Neural crest cell (in vitro differentiated cells): Measurements from ENCODE around the gene EXOC4. TPM values are rescaled to one million over a fixed set of nuclear protein-coding genes. Genes with fewer than 3 reads are reported as not detected.
"Not testable (repeated sequence)": the region's sequence is repeated elsewhere in the genome, so short reads cannot be mapped to it uniquely, and the experiment has no call there.

Experiments used
- DNase-seq: peaks from one replicate; pipeline ENCODE4 v3.0.0; 2021; ENCODE audit warnings: low read depth, mixed read lengths, low spot score
- H3K27ac Mint-ChIP-seq: one replicate; pipeline ENCODE4 v1.8.0; 2021; ENCODE audit warnings: mild to moderate bottlenecking, mixed read lengths; ENCODE audit not compliant: unreplicated experiment
- H3K27me3 Mint-ChIP-seq: 2 replicates; pipeline ENCODE4 v1.8.0; 2021; ENCODE audit warnings: low read depth, mild to moderate bottlenecking, mixed read lengths
- H3K36me3 Mint-ChIP-seq: 2 replicates; pipeline ENCODE4 v1.8.0; 2021; ENCODE audit warnings: low read depth, mild to moderate bottlenecking, mixed read lengths
- H3K4me1 Mint-ChIP-seq: 2 replicates; pipeline ENCODE4 v1.8.0; 2021; ENCODE audit warnings: mixed read lengths
- H3K4me3 Mint-ChIP-seq: one replicate; pipeline ENCODE4 v1.8.0; 2021; ENCODE audit warnings: mild to moderate bottlenecking, mixed read lengths
- H3K9me3 Mint-ChIP-seq: 2 replicates; pipeline ENCODE4 v1.8.0; 2021; ENCODE audit warnings: mixed read lengths
- CTCF ChIP-seq: fragments of 200-600 bp; sonication (generic); conservative IDR thresholded peaks from 2 replicates; pipeline ENCODE4 v1.5.0; 2021; ENCODE audit warnings: antibody characterized with exemption, mild to moderate bottlenecking
- long read RNA-seq: library from polyadenylated mRNA; unstranded; transcript quantifications from one replicate; pipeline ENCODE4 v2.0.0, GENCODE V29; 2020
- total RNA-seq: library from RNA; stranded (reverse); gene quantifications from 2 replicates; pipeline ENCODE4 v1.2.1, GENCODE V29; 2021

The EXOC4 gene
- total RNA-seq: 76.6 and 79.7 TPM in 2 replicates
- long read RNA-seq, full-length matches to known transcripts: 81 of 146 reads
- long read RNA-seq, partial matches to known transcripts: 54 of 146 reads
- long read RNA-seq, other reads (novel, unspliced or antisense): 11 of 146 reads

- no peak for TF ChIP-seq CTCF
- Mint-ChIP-seq H3K4me3 (peak within 1 kb of the TSS; percentile 96), H3K27me3 (no peaks in the 10 kb centered on the region), H3K27ac (peak within 1 kb of the TSS; percentile 91), H3K9me3 (peaks cover 5% of the 10 kb centered on the region), H3K36me3 (peaks cover 4% of the 10 kb centered on the region), H3K4me1 (peaks cover 38% of the 10 kb centered on the region)
- DNase-seq: peak; percentile 83
Observed at GRCh38 chr7:133252858-133253518, at the start of gene EXOC4. EXOC4 (plus strand) TSS chr7:133253078.

- no peak for DNase-seq
Observed at GRCh38 chr7:133203490-133203889, 49.4 kb upstream of the EXOC4 start.

GRCh38 chr7:133207687-133208086 is 45.2 kb upstream of the EXOC4 start:
- Mint-ChIP-seq H3K9me3 (peaks cover 11% of the 10 kb centered on the region), H3K27ac (no peak overlapping the region), H3K36me3 (peaks cover 2% of the 10 kb centered on the region), H3K4me3 (no peak overlapping the region), H3K27me3 (no peaks in the 10 kb centered on the region), H3K4me1 (no peaks in the 10 kb centered on the region)
- peak; percentile 30 for TF ChIP-seq CTCF
- DNase-seq: no peak

More at GRCh38 chr7:133203490-133203889, 49.4 kb upstream of the EXOC4 start:
- TF ChIP-seq CTCF: no peak
- Mint-ChIP-seq H3K27ac (no peak overlapping the region), H3K4me1 (no peaks in the 10 kb centered on the region), H3K9me3 (peaks cover 6% of the 10 kb centered on the region), H3K4me3 (no peak overlapping the region), H3K27me3 (no peaks in the 10 kb centered on the region), H3K36me3 (no peaks in the 10 kb centered on the region)

- not testable (repeated sequence) for H3K4me1 Mint-ChIP-seq, DNase-seq, H3K27ac Mint-ChIP-seq, H3K4me3 Mint-ChIP-seq, H3K27me3 Mint-ChIP-seq, H3K36me3 Mint-ChIP-seq
- peaks cover 11% of the 10 kb centered on the region for H3K9me3 Mint-ChIP-seq
Observed at GRCh38 chr7:133210817-133211216, 42.1 kb upstream of the EXOC4 start.

- not testable (repeated sequence) for H3K27me3 Mint-ChIP-seq, H3K36me3 Mint-ChIP-seq, H3K4me1 Mint-ChIP-seq, H3K4me3 Mint-ChIP-seq, DNase-seq, H3K27ac Mint-ChIP-seq, H3K9me3 Mint-ChIP-seq
Observed at GRCh38 chr7:133213772-133214171, 39.1 kb upstream of the EXOC4 start.

- H3K27me3 Mint-ChIP-seq: no peaks in the 10 kb centered on the region
- H3K36me3 Mint-ChIP-seq: no peaks in the 10 kb centered on the region
- no peak for TF ChIP-seq CTCF
- H3K27ac Mint-ChIP-seq: no peak overlapping the region
- no peak for DNase-seq
- H3K9me3 Mint-ChIP-seq: no peaks in the 10 kb centered on the region
- no peaks in the 10 kb centered on the region for H3K4me1 Mint-ChIP-seq
- H3K4me3 Mint-ChIP-seq: no peak overlapping the region
Observed at GRCh38 chr7:133217773-133218172, 35.1 kb upstream of the EXOC4 start.
